Thoracic aorta (tissue), 2 donors: ENCODE data around the gene APPL2. TPM values are rescaled to one million over a fixed set of nuclear protein-coding genes. Genes with fewer than 3 reads are reported as not detected.

Source experiments
- ATAC-seq: fragments of 150-250 bp; one replicate; pipeline ENCODE4 v1.8.0; 2017; ENCODE audit warnings: low read depth; ENCODE audit not compliant: insufficient number of reproducible peaks, low FRiP score
- DNase-seq: peaks from one replicate; pipeline ENCODE4 v3.0.0-alpha.2; 2020; ENCODE audit warnings: low spot score
- H3K27ac ChIP-seq, 2 donors: fragments of 200-600 bp; sonication (generic); 1 replicate in 1 of 2; 2 replicates in 1 of 2; pipeline ENCODE4 v1.5.1; 2016; ENCODE audit warnings: mild to moderate bottlenecking in 2 of 2, moderate library complexity in 2 of 2
- H3K27me3 ChIP-seq: fragments of 200-600 bp; sonication (generic); replicated peaks from 2 replicates; pipeline ENCODE4 v1.6.0; 2016; ENCODE audit warnings: mild to moderate bottlenecking; ENCODE audit not compliant: insufficient read depth
- H3K36me3 ChIP-seq: fragments of 200-600 bp; sonication (generic); one replicate; pipeline ENCODE4 v1.5.1; 2016
- H3K4me1 ChIP-seq, 2 donors: fragments of 200-600 bp; sonication (generic); 1 replicate in 1 of 2; 2 replicates in 1 of 2; pipeline versions ENCODE4 v1.5.1 to v1.6.0; 2016; ENCODE audit warnings: low read depth in 2 of 2, mild to moderate bottlenecking in 1 of 2; ENCODE audit not compliant: control insufficient read depth in 1 of 2
- H3K4me3 ChIP-seq: fragments of 200-600 bp; sonication (generic); 2 replicates; pipeline ENCODE4 v1.5.1; 2016; ENCODE audit warnings: mild to moderate bottlenecking
- H3K9me3 ChIP-seq: fragments of 200-600 bp; sonication (generic); 2 replicates; pipeline ENCODE4 v1.5.1; 2016
- CTCF ChIP-seq: fragments of 200-600 bp; sonication (generic); IDR thresholded peaks from one replicate; pipeline ENCODE4 v1.5.1; 2019; ENCODE audit warnings: antibody characterized with exemption
- total RNA-seq, 2 donors: library from RNA; depleted of rRNA; stranded (reverse); fragments of >200 nt; gene quantifications; one replicate each; pipeline versions ENCODE4 v1.1.0 to v1.2.3, GENCODE V29; 2016

APPL2 gene
- total RNA-seq, 2 donors from 2014 or later: 38.2 to 60.9 TPM

DNA sequence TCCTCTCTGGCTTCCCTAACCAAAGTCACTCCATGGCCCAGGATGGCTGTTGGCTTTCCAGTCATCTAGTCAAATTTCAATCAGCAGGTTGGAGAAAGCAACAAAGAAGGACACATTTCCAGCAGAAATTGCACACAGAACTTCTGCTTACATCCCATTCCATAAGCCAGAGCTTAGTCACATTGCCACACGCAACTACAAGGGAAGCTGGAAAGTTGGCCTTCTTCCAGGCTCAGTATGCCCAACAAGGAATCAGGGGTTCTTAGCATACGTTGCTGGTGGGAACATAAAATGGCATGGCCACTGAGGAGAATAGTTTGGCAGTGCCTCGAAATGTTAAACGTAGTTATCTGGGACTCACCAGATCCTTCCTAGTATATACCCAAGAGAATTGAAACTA is 9.3 kb upstream of the APPL2 start:
- H3K4me1 ChIP-seq: no peaks in the 10 kb centered on the region
- H3K36me3 ChIP-seq: no peaks in the 10 kb centered on the region
- H3K4me3 ChIP-seq: no peak overlapping the region
- H3K9me3 ChIP-seq: no peaks in the 10 kb centered on the region
- no peak overlapping the region for H3K27ac ChIP-seq
- TF ChIP-seq CTCF: no peak
- H3K27me3 ChIP-seq: no peaks in the 10 kb centered on the region
- DNase-seq (no peak), ATAC-seq (no peak)

GRCh38 chr12:105240228-105240627 is 4.3 kb upstream of the APPL2 start:
- Histone ChIP-seq H3K27me3 (no peaks in the 10 kb centered on the region), H3K4me1 (no peaks in the 10 kb centered on the region), H3K36me3 (no peaks in the 10 kb centered on the region), H3K27ac (no peak overlapping the region), H3K4me3 (no peak overlapping the region), H3K9me3 (no peaks in the 10 kb centered on the region)
- ATAC-seq (no peak), DNase-seq (no peak)
- TF ChIP-seq CTCF: no peak

- Histone ChIP-seq H3K27ac (no peak overlapping the region), H3K4me1 (peaks cover 3 to 6% of the 10 kb centered on the region in 2 donors), H3K27me3 (no peaks in the 10 kb centered on the region), H3K36me3 (no peaks in the 10 kb centered on the region), H3K9me3 (no peaks in the 10 kb centered on the region), H3K4me3 (no peak overlapping the region)
- ATAC-seq (no peak), DNase-seq (no peak)
- no peak for TF ChIP-seq CTCF
These were observed 3.3 kb upstream of the APPL2 start for GRCh38 chr12:105239304-105239703.

DNA sequence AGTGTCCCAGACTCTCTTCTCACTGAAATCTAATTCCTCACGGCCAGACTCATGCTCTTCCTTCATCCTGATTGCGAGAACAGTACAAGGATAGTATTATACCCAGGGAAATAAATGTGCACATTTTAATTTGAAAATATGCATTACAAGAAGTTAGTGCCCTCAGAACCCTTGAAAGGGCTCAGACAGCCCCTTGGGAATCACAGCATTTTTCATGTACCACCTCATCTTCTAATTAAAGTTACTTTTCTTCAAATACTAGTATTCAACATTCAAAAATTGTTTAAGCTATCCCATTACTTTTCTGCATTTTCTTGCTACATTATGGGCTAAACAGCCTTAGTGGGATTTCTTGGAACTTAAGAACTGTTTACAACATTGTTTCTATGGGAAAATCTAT is 1.7 kb upstream of the APPL2 start:
- TF ChIP-seq CTCF: no peak
- ATAC-seq: no peak
- no peaks in the 10 kb centered on the region for H3K9me3 ChIP-seq

GRCh38 chr12:105235281-105235731 is 668 bp downstream of the APPL2 start:
- peaks cover 28 to 46% of the 10 kb centered on the region in 2 donors for H3K4me1 ChIP-seq
- no peaks in the 10 kb centered on the region for H3K27me3 ChIP-seq
- no peak for TF ChIP-seq CTCF
- DNase-seq (no peak), ATAC-seq (no peak)
- peak overlapping the region; percentile 84 to 93 for H3K27ac ChIP-seq
- H3K9me3 ChIP-seq: no peaks in the 10 kb centered on the region
- H3K4me3 ChIP-seq: peak overlapping the region; percentile 97
- H3K36me3 ChIP-seq: no peaks in the 10 kb centered on the region

More for the DNA sequence above, 1.7 kb upstream of the APPL2 start:
- Histone ChIP-seq H3K4me1 (peaks cover 20 to 22% of the 10 kb centered on the region in 2 donors), H3K36me3 (no peaks in the 10 kb centered on the region), H3K27me3 (no peaks in the 10 kb centered on the region), H3K4me3 (no peak overlapping the region), H3K27ac (no peak overlapping the region)
- no peak for DNase-seq
